HepG2 (cell line): ENCODE measurements around the gene NOTUM. TPM values are rescaled to one million over a fixed set of nuclear protein-coding genes. Genes with fewer than 3 reads are reported as not detected.

Experiments
- BORCS8-MEF2B ChIP-seq: sonication (generic); formaldehyde crosslinking; IDR thresholded peaks from 2 replicates; pipeline ENCODE4 v1.8.0; 2022; ENCODE audit warnings: mild to moderate bottlenecking, missing genetic modification reagents
- ELF1 ChIP-seq: sonication (generic); formaldehyde crosslinking; IDR thresholded peaks from 2 replicates; pipeline ENCODE4 v1.4.0; 2020; ENCODE audit warnings: missing genetic modification reagents
- KDM5B ChIP-seq: sonication (generic); formaldehyde crosslinking; IDR thresholded peaks from 2 replicates; pipeline ENCODE4 v1.4.0; 2020; ENCODE audit warnings: missing genetic modification reagents, mild to moderate bottlenecking, borderline replicate concordance
- KLF12 ChIP-seq: sonication (generic); formaldehyde crosslinking; IDR thresholded peaks from 2 replicates; pipeline ENCODE4 v1.4.0; 2020; ENCODE audit warnings: missing genetic modification reagents, borderline replicate concordance
- MLXIP ChIP-seq: sonication (generic); formaldehyde crosslinking; IDR thresholded peaks from 2 replicates; pipeline ENCODE4 v1.9.0; 2021; ENCODE audit warnings: missing genetic modification reagents, borderline replicate concordance
- PAXIP1 ChIP-seq: sonication (generic); formaldehyde crosslinking; conservative IDR thresholded peaks from 2 replicates; pipeline ENCODE4 v1.4.0; 2020; ENCODE audit warnings: mild to moderate bottlenecking, missing genetic modification reagents, moderate library complexity
- SOX13 ChIP-seq, 3 experiments: fragments of 450-650 bp in 1 of 3; sonication (generic) in 1 of 3; formaldehyde crosslinking in 1 of 3; IDR thresholded peaks in 2 of 3; conservative IDR thresholded peaks in 1 of 3; 2 replicates each; pipeline versions ENCODE4 v1.5.0 to v1.6.1; 2016 to 2020; ENCODE audit warnings: antibody characterized with exemption in 1 of 3, mild to moderate bottlenecking in 1 of 3, missing compliant biosample characterization in 1 of 3, missing genetic modification reagents in 1 of 3, moderate library complexity in 1 of 3
- ZNF333 ChIP-seq: sonication (generic); formaldehyde crosslinking; IDR thresholded peaks from 2 replicates; pipeline ENCODE4 v1.4.0; 2020; ENCODE audit warnings: mild to moderate bottlenecking, missing genetic modification reagents, borderline replicate concordance
- ZNF33A ChIP-seq: sonication (generic); formaldehyde crosslinking; IDR thresholded peaks from 2 replicates; pipeline ENCODE4 v1.5.1; 2020; ENCODE audit warnings: missing genetic modification reagents, mild to moderate bottlenecking, moderate library complexity, borderline replicate concordance
- ZNF710 ChIP-seq: sonication (generic); formaldehyde crosslinking; IDR thresholded peaks from 2 replicates; pipeline ENCODE4 v1.5.0; 2020; ENCODE audit warnings: mild to moderate bottlenecking, missing genetic modification reagents, borderline replicate concordance
- ZNF766 ChIP-seq: sonication (generic); formaldehyde crosslinking; IDR thresholded peaks from 2 replicates; pipeline ENCODE4 v1.5.0; 2020; ENCODE audit warnings: missing genetic modification reagents, borderline replicate concordance
- ZNF777 ChIP-seq: sonication (generic); formaldehyde crosslinking; IDR thresholded peaks from 2 replicates; pipeline ENCODE4 v1.4.0; 2020; ENCODE audit warnings: missing genetic modification reagents
- polyA plus RNA-seq, 8 experiments: library from polyadenylated mRNA; depleted of rRNA in 3 of 8; stranded (reverse) in 7 of 8; unstranded in 1 of 8; fragments of >200 nt; fragmentation: Illumina TruSeq in 4 of 8; extraction: Trizol in 4 of 8; gene quantifications; 2 replicates each; pipeline versions ENCODE4 v1.2.1 to v1.2.3, GENCODE V29; 2011 to 2016; ENCODE audit warnings: low read depth in 4 of 8, missing spikeins in 1 of 8, mixed read lengths in 1 of 8; ENCODE audit not compliant: insufficient read depth in 1 of 8
- total RNA-seq, 5 experiments: library from RNA; depleted of rRNA; stranded (reverse); fragments of >200 nt; fragmentation: Illumina TruSeq; extraction: Trizol; gene quantifications; 2 replicates each; pipeline ENCODE4 v1.2.3, GENCODE V29; 2016; ENCODE audit warnings: low read depth in 1 of 5
- TF ChIP-seq, protein P1 (sequence below): sonication (generic); formaldehyde crosslinking; IDR thresholded peaks from 2 replicates; pipeline ENCODE4 v1.4.0; 2020; ENCODE audit warnings: missing genetic modification reagents, borderline replicate concordance

NOTUM gene
- total and polyA plus RNA-seq, 2 of the 13 experiments (the other 11 are each of a cell fraction or from before 2014, with no cell fraction given), result 150 to 160 TPM

- no peak for TF ChIP-seq ZNF777 (CRISPR knock-in tag)
- TF ChIP-seq ELF1 (CRISPR knock-in tag), result 0 out of 2 replicates have a peak, but pooled peaks have one; percentile 8
- TF ChIP-seq, protein P1, sequence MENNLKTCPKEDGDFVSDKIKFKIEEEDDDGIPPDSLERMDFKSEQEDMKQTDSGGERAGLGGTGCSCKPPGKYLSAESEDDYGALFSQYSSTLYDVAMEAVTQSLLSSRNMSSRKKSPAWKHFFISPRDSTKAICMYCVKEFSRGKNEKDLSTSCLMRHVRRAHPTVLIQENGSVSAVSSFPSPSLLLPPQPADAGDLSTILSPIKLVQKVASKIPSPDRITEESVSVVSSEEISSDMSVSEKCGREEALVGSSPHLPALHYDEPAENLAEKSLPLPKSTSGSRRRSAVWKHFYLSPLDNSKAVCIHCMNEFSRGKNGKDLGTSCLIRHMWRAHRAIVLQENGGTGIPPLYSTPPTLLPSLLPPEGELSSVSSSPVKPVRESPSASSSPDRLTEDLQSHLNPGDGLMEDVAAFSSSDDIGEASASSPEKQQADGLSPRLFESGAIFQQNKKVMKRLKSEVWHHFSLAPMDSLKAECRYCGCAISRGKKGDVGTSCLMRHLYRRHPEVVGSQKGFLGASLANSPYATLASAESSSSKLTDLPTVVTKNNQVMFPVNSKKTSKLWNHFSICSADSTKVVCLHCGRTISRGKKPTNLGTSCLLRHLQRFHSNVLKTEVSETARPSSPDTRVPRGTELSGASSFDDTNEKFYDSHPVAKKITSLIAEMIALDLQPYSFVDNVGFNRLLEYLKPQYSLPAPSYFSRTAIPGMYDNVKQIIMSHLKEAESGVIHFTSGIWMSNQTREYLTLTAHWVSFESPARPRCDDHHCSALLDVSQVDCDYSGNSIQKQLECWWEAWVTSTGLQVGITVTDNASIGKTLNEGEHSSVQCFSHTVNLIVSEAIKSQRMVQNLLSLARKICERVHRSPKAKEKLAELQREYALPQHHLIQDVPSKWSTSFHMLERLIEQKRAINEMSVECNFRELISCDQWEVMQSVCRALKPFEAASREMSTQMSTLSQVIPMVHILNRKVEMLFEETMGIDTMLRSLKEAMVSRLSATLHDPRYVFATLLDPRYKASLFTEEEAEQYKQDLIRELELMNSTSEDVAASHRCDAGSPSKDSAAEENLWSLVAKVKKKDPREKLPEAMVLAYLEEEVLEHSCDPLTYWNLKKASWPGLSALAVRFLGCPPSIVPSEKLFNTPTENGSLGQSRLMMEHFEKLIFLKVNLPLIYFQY (CRISPR knock-in tag), result 0 out of 2 replicates have a peak, but pooled peaks have one; percentile 2
- TF ChIP-seq KDM5B, result peak; percentile 18; the same call in 1 of the 2 replicates
- TF ChIP-seq ZNF766, result no peak
- TF ChIP-seq ZNF333 (CRISPR knock-in tag), result no peak
- TF ChIP-seq KLF12 (CRISPR knock-in tag), result no peak
- TF ChIP-seq SOX13 (IDR thresholded peaks at IDR 0.05), result no peak
- 0 out of 4 replicates have a peak, but pooled peaks of 1 of the 2 experiments have one; percentile 16 for TF ChIP-seq SOX13 (CRISPR knock-in tag; conservative IDR thresholded peaks at IDR 0.05 in 1 of 2, IDR thresholded peaks at IDR 0.05 in 1 of 2)
- no peak for TF ChIP-seq ZNF33A (CRISPR knock-in tag)
- TF ChIP-seq ZNF710 (CRISPR knock-in tag), result 0 out of 2 replicates have a peak, but pooled peaks have one; percentile 16
- TF ChIP-seq MLXIP (CRISPR knock-in tag), result no peak
- peak; percentile 48; the same call in 1 of the 2 replicates for TF ChIP-seq BORCS8-MEF2B (CRISPR knock-in tag)
- peak; percentile 80 for TF ChIP-seq PAXIP1
Observed at GRCh38 chr17:81924557-81925532, 36.1 kb downstream of the NOTUM start (continued).
